GM18499 (cell line): ENCODE data around the gene DNMT3L.
A peak's percentile ranks its signal among the peaks of the same experiment; 100 is the strongest.
"Not testable (repeated sequence)": the region's sequence is repeated elsewhere in the genome, so short reads cannot be mapped to it uniquely, and the experiment has no call there.

Experiments
- ATAC-seq: cut with Tn5 transposase; IDR thresholded peaks from one replicate; pipeline ENCODE4 v1.9.1; 2021; ENCODE audit warnings: moderate number of reproducible peaks; ENCODE audit not compliant: insufficient read depth, unreplicated experiment

The DNMT3L gene

DNA sequence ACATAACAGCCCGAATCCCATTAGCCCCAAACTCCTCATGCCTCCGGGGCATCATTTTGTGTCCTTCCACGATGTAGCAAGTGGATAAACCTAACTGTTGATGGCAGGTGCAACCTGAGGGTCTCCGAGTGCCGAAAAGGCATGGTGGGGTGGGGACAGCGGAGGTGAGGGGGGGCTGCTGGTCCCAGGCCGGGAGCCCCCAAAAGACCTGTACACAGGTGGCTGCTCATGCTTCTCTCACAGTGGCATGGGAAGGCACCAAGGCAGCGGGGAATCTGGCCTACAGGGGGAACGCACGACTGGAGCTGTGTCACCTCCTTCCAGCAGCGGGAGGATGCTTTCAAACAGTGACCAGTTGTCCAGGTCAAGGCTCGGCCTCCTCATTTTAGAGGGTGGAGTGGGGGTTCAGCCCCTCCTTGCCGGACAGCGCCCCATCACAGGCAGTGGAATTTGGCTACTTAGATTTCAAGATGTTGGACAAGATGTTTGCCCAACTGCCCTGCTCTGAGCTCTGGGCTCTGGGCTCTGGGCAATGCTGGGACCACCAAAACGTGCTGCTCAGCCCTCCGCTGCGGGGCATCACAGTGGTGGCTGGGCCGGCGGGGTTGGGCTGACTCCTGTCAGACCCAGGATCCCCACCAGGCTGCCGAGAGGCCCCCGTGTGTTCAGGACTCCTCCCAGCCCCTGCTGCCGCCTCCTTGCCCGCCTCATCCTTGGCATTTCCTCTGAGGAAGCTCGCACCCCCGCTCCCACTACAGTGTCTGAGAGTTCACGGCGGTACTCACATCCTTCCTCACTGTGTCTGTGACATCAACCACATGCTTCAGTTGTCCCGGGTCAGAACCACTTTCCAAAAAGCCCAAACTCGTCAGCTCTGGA, 7.6 kb downstream of the DNMT3L start:
- ATAC-seq = no peak

DNA sequence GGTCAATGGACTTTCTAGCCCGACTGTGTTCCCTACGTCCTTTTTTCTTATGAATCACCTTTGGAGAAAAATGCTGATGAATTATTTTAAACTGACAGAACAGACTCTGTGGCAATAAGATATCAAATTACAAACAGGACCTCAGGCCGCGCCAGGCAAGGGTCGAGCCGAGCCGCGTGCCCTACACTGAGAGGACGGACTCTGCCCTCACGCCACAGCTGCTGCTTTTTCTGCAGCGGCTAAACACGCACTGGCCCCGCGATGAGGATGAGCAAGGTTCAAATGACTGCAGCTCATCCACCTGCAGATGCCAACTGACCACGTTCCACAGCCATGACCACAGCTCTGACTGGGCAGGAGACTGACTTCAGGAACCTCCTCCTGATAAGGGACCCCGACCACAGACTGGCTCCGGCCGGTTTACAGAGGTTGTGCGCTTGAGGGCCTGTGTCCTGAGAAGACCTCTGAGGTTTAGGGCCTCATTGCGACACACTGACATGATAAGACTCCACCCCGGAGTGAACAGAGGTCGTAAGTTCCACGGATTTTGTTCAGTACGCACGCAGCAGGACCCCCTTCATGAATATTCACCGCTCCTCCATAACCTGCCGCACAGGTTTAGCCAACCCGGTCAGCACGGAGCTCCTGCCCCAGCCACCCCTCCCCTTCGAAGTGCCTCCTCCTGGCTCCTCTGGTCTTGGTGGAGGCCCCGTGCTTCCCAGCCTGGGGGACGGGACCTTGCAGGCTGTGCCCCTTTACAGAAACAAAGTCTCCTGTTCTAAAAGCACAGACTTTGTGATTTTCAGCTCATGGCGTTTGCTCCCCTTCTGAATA, 12.3 kb downstream of the DNMT3L start:
- not testable (repeated sequence) for ATAC-seq

DNA sequence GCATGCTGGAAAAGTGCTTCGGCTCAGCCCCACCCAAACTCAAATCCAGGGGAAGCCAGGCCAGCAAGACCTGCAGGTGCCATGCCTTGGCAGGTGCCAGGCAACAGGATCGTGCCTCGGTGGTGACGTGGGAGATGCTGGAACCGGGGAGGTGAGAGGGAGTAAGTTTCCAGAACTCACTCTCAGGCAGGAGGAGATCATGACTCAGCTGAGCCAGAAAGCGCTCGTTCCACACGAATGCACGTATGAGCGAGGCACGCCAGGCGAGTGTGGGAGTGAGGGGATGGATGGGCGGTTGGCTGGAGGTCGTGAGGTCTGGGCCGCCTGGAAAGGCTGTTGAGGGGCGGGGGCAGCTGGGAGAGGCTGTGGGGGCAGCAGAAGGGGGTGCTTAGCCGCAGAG, 13.8 kb downstream of the DNMT3L start:
- not testable (repeated sequence) for ATAC-seq

DNA sequence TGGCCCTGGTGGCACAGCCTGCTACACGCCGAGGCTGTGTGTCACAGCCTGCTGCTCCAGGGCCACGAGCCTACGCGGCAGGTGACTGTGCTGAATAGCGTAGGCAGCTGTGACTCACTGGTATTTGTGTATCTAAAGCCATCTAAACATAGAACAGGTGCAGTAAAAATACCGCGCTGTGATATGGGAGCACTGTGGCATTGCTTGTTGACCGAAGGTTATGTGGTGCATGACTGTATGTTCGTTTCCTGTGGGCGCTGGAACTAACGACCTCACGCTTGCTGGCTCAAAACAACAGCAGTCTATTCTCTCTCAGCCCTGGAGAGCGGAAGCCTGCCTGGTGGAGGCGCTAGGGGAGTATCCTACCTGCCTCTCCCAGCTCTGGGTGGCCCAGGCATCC, 17.7 kb downstream of the DNMT3L start:
- ATAC-seq = peak; percentile 50

DNA sequence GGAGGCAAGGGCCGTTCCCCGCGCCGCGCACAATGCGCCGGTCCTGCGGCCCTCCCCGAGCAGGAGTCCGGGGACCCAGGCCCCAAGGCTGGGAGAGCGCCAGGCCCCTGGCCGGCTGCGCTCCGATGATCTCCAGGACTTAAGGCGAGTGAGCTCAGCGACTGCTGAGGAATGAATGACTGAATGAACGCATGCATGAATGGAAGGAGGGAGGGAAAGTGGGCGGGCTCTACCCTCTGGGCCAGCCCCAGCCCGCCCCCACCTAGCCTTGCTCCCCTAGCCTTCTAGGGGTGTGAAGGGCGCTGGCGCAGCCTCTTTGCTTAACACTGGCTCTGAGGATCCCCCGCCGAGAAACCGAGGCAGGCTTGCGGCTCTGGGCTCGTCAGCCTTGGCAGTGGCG, 20.4 kb downstream of the DNMT3L start:
- ATAC-seq = not testable (repeated sequence)

DNA sequence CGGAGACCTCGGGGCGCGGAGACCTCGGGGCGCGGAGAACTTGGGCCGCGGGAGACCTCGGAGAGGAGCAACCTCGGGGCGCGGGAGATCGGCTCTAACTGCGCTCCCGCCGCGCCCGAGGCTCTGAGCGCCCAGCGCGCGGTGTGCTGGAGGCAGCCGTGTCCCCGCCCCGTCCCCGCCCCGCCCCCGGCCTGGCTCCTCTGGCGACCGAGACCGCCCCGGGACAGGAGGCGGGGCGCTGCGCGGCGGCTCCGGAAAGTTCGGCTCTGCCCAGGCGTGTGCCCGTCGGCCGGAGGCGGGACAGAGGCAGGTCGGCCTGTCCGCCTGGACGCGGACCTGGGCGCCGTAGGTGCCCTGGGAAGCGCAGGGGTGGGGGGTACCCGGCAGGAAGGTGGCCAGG, 20.9 kb downstream of the DNMT3L start, which contains the start of gene ICOSLG:
TSS of gene ICOSLG (minus strand) at position 102 of the 400 bp plus-strand sequence. CDS start 126 bp downstream, outside the sequence.
- not testable (repeated sequence) for ATAC-seq

DNA sequence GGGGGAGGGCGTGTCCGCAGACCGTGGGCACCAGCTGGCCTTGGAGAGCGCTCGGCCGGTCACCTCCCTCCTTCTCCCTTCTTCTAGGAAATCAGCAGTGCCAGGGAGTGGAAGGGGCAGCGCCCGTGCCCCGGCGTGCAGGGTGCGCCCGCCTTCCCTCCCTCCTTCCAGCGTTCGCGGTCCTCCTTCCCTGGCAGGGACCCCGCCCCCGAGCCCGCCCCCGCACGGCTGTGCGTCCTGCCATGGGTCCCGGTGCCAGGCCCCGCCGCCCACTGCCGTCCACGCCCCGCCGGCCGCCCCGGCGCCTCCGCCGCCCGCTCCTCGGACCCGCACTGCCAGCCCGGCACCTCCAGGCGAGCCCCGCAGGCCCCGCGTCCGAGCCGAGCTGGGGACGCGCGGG, 21.3 kb downstream of the DNMT3L start:
- not testable (repeated sequence) for ATAC-seq

DNA sequence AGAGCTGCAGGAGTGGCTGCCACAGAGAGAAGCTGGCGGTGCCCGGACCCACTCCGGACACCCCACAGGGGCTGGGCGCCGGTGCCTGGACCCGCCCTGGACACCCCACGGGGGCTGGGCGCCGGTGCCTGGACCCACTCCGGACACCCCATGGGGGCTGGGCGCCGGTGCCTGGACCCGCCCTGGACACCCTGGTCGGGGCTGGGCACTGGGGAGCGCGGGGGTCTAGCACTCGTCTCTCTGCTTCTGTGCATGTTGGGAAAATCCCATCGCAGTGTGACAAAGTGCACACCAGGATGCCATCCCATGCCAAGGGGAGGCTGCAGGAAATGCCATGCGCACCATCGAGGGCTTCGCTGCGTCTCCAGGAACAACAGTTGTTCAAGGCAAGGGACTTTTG, 32.1 kb downstream of the DNMT3L start:
- not testable (repeated sequence) for ATAC-seq

DNA sequence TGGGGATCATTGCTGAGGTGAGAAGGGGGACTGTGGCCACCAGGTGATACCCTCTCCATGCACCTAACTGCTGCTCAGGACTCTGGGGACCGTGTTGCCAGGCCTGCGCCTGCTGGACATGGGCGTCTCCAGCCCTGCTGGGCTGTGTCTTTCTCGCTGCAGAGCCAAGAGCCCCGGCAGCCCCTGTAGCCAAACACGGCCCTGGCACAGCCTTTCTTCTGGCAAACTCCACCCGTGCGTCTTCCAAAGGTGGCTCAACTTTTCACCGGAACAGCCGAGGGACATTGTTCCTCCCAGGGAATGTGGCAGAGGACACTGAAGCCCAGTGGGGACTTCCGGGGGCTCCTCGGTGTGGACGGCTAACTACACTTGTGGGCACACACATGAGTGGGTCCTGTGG, 33.6 kb downstream of the DNMT3L start:
- ATAC-seq = not testable (repeated sequence)

DNA sequence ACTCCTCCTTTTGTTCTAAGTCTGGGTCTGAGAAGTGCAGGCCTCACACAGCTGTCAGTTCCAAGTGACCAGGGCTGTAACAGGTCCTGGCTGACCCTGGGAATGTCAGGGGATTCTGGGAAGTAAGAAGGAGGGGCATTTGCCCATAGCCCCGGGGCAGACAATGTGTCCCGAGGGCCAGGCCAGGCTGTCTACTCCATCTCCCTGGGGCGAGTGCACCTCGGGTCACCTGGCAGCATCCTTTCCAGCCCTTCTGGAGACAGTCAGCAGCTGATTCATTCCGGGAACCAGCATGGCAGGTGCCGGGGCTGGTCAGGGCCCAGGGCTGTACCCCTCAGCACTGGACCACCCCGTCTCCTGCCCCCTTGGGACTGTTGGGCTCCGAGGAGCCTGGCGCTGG, 34.1 kb downstream of the DNMT3L start:
- ATAC-seq = not testable (repeated sequence)

DNA sequence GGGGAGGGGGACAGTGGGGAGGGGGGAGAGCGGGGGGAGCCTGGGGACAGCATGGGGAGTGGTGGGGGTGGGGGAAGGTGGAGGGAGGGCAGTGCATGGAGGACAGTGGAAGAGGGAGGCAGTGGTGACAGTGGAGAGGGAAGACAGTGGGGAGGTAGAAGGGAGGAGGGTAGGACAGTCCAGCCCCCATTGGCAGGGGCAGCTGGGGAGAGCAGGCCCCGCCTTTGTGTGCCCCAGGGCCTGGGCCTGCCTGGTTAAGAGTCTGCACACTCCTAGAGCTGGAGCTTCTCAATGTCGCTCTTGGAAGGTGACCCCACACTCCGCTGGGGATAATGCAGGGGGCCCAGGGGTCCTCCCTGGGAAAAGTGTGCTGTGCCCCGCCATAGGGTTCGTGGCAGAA, 36.1 kb downstream of the DNMT3L start:
- ATAC-seq = not testable (repeated sequence)

DNA sequence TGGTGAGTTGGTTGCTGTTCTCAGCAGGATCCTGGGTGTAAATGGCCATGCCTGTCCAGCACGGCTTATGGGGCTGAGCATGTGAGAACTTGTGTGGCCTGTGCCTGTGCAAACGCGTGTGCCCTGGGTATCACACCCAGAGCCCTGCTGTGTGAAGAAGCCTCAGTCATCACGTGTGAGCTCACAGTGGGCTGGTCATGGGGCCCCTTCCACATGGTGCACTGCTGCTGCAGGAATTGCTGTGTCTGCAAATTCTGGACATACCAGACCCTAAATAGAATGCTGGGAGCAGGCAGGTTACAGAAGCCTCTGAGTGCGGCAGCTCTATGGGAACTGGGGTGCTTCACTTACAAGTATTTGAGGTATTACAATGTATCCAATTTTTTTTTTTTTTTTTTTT, 38.4 kb downstream of the DNMT3L start:
- ATAC-seq = not testable (repeated sequence)

DNA sequence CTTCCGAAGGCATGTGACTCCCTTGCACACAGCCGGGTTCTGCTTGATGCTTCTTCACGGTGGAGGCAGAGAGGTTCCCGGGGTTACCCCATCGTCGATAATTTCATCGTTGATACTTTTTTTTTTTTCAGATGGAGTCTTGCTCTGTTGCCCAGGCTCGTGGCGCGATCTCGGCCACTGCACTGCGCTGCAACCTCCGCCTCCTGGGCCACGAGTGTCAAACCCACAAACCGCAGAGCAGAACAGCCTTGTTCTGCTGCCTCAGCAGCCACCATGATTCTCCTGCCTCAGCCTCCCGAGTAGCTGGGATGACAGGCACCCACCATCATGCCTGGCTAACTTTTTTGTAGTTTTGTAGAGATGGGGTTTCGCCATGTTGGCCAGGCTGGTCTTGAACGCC, 41.0 kb downstream of the DNMT3L start:
- not testable (repeated sequence) for ATAC-seq

DNA sequence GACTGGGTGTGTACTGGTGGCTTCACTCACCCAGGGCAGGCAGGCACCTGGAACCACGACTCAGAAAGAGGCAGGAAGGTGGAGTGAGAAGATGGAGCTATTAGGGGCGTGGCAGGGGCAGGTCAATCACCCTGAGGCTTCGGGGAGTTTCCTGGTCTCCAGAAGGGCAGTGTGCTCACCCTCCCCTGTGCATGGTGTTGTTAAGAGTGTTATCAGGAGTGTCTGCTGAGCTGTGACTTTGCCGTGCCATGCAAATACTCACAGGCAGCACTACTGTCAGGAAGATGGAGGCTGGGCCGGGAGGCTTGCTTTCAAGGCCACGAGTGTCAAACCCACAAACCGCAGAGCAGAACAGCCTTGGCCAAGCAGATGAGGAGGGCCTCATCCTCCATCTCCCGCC, 43.2 kb downstream of the DNMT3L start:
- not testable (repeated sequence) for ATAC-seq

DNA sequence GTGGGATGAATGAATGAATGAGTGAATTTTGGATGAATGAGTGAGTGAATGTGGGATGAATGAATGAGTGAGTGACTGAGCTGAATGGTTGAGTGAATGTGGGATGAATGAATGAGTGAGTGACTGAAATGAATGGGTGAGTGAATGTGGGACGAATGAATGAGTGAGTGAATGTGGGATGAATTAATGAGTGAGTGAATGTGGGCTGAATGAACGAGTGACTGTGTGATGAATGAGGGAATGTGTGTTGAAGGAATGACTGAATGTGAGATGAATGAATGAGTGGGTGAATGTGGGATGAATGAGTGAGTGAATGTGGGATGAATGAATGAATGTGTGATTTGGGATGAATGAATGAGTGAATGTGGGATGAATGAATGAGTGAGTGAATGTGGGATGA, 49.7 kb downstream of the DNMT3L start:
- not testable (repeated sequence) for ATAC-seq

DNA sequence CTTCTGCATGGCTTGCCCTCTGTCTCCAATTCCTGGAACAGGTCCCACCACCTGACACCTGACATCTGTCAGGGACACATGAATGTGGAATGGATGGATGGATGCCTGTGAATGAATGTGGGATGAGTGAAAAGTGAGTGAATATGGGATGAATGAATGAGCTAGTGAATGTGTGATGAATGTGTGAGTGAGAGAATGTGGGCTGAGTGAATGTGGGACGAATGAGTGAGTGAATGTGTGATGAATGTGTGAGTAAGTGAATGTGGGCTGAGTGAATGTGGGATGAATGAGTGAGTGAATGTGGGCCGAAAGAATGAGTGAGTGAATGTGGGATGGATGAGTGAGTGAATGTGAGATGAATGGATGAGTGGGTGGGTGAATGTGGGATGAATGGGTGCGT, 50.1 kb downstream of the DNMT3L start:
- not testable (repeated sequence) for ATAC-seq

DNA sequence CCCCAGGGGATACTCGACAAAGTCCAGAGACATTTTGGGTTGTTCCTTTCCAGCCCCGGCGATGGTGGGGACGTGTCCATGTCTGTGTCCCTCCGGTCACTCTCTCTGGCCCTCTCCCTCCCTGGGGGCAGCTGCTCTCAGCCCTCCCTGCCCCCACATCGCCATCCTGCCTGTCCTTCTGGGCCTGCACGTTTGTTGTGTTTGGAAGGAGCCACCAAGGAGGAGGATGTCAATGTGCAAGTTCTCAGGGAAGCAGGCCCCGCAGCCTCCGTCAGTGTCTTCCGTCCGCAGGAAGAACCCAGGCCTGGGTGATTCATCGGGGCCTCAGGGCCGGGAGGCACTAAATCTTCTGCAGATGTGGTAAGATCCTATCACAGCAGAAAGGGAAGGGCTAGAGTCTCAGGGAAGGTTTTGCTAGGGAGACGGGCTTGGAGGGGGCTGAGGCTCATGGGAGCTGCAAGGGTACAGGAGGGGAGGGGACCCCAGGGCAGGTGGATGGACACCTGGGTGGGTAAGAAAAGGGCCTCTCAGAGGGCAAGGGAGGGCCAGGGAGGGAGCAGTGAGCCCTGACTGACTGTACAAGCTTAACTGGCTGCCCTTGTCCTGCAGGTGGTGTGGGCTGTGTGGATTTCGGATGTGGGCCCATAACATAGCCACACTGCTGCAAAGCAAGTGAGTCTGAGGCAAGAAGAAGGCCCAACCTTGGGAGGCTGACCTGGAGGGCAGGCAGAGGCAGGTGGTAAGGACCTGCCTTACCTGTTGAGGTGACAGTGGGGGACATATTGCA, 53.6 kb downstream of the DNMT3L start:
- not testable (repeated sequence) for ATAC-seq

DNA sequence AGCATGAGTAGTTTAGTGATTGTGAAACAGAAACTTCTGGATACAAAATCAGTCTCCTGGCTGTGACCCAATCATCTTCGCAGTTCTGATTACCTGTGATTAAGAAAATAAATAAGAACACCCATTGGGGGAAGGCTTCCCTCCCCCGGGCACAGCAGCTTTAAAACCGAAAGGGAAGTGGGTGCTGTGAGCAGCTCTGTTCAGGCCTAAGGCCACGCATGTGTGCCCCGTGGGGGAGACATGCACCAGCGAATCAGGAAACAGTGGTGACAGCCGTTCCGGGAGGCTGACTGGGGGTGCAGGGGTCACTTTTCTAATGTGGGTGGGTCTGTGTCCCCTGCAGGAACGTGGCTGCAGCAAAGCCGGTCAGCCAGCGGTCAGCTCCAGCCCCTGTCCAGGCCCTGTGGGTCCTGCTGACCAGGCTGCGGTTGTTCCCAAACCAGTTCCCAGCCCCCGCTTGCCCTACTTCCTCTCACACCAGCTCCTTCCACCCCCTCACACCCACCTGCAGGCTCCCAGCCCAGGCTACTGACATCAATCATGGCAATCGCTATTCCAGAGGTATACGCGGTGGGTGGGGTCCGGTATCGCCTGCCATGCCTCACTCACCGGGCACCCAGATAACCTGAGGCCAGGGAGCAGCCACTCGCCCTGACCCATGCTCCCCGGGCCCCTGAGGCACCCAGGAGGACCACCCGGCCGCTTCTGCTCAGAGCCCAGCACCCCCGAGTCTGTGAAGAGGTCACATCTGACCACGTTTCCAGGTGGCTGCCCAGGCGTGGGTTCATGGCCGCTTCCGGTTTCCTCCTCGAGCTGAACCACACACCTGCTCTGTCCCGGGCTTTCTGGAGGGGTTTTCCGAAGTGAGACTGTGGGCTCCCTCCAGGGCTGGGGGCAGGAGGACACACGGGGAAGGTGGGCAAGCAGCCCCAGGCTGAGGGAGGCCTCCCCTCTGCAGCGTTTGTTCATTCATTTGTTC, 54.7 kb downstream of the DNMT3L start:
- ATAC-seq = not testable (repeated sequence)

DNA sequence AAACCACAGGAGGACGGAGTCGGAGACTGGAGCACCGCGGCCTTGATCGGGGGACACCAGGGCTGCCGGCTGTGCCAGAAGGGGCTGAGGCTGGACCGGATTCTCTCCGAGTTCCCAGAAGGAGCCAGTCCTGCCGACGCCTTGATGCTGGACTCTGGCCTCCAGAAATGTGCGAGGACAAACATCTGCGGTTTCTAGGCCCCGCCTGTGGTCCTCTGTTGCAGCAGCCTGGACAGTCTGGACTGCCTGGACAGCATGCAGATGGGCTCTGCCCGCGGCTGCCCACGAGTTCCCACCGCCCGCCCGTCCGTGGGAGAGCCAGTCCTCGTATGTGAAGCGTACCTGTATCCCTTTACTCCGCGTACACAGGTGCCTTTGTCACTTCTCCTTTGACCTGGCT, 55.5 kb downstream of the DNMT3L start:
- not testable (repeated sequence) for ATAC-seq
